ENCODE measurements around the gene MISFA.
"Not testable (repeated sequence)": the region's sequence is repeated elsewhere in the genome, so short reads cannot be mapped to it uniquely, and the experiment has no call there.

The MISFA gene

GRCh38 chr11:18599739-18600230 is at the start of gene MISFA:
TSS of gene MISFA (plus strand) at chr11:18599789. CDS start at chr11:18599929, 140 bp downstream.
- no peak for DNase-seq

- DNase-seq, result no peak
Measured at GRCh38 chr11:18563090-18563730, 36.4 kb upstream of the MISFA start.

- no peak for DNase-seq
Measured at GRCh38 chr11:18564149-18564548, 35.4 kb upstream of the MISFA start.

GRCh38 chr11:18566406-18566805 is 33.2 kb upstream of the MISFA start:
- DNase-seq, result no peak

- DNase-seq, result no peak
Measured at GRCh38 chr11:18567081-18567480, 32.5 kb upstream of the MISFA start.

- DNase-seq, result no peak
Measured at GRCh38 chr11:18575361-18575760, 24.2 kb upstream of the MISFA start.

GRCh38 chr11:18578975-18579598 is 20.5 kb upstream of the MISFA start:
- no peak for DNase-seq

- no peak for DNase-seq
Measured at GRCh38 chr11:18580113-18580766, 19.3 kb upstream of the MISFA start.

GRCh38 chr11:18581825-18582224 is 17.8 kb upstream of the MISFA start:
- no peak for DNase-seq

GRCh38 chr11:18588297-18589252 is 11.0 kb upstream of the MISFA start, which contains the start of gene UEVLD:
TSS of gene UEVLD (minus strand) at chr11:18588734. CDS start at chr11:18588654, 80 bp downstream.
- peak; percentile 92 for DNase-seq

GRCh38 chr11:18590571-18590970 is 9.0 kb upstream of the MISFA start:
- DNase-seq, result no peak

- DNase-seq, result not testable (repeated sequence)
Measured at GRCh38 chr11:18594088-18594487, 5.5 kb upstream of the MISFA start.

- peak; percentile 16 for DNase-seq
Measured at GRCh38 chr11:18594999-18595749, 4.4 kb upstream of the MISFA start.

GRCh38 chr11:18600915-18601569 is 1.5 kb downstream of the MISFA start:
- DNase-seq, result no peak

GRCh38 chr11:18608376-18608775 is 8.8 kb downstream of the MISFA start:
- DNase-seq, result no peak

- DNase-seq, result no peak
Measured at GRCh38 chr11:18611196-18611595, 11.6 kb downstream of the MISFA start.

- no peak for DNase-seq
Measured at GRCh38 chr11:18612394-18612793, 12.8 kb downstream of the MISFA start.

GRCh38 chr11:18614667-18615066 is 15.1 kb downstream of the MISFA start:
- DNase-seq, result no peak

- no peak for DNase-seq
Measured at GRCh38 chr11:18615628-18616392, 16.2 kb downstream of the MISFA start.

- no peak for DNase-seq
Measured at GRCh38 chr11:18617688-18618341, 18.2 kb downstream of the MISFA start.
